K562 (cell line): ENCODE results near the gene C3AR1. TPM values are rescaled to one million over a fixed set of nuclear protein-coding genes. Genes with fewer than 3 reads are reported as not detected.
"Not testable (repeated sequence)": the region's sequence is repeated elsewhere in the genome, so short reads cannot be mapped to it uniquely, and the experiment has no call there.

Source experiments
- ATAC-seq: fragments of 200-7000 bp; cut with Tn5 transposase; 3 replicates; pipeline ENCODE4 v1.9.1; 2020; ENCODE audit warnings: moderate library complexity
- BruUV-seq: library from RNA; stranded (reverse); fragments of 400-500 nt; replicated peaks from 2 replicates; lab custom pipeline; 2021; lab: Mats Ljungman, UMichigan
- CTCF ChIA-PET: fragments of 300-600 bp; formaldehyde crosslinking; extraction: SDS; loops from one replicate; lab custom pipeline; 2021; ENCODE audit warnings: low intra/inter-chr PET ratio; lab: Yijun Ruan, JAX
- POLR2A ChIA-PET: fragments of 300-600, 350-650 bp; sonication (Branson Sonifier 250); formaldehyde crosslinking; extraction: SDS; loops from one replicate; lab custom pipeline; 2021; ENCODE audit warnings: antibody characterized with exemption, inconsistent platforms; lab: Yijun Ruan, JAX
- DNase-seq, 4 experiments: peaks; one replicate each; pipeline versions ENCODE4 v3.0.0 to v3.0.0-alpha.2; 2011 to 2018; ENCODE audit warnings: low spot score in 3 of 4, mixed read lengths in 3 of 4; ENCODE audit errors: extremely low read depth in 1 of 4
- FAIRE-seq: peaks from 2 replicates; lab custom pipeline; 2011; peaks lifted over from hg19 to GRCh38; lab: Jason Lieb, UNC
- H2AFZ ChIP-seq: 2 replicates; pipeline ENCODE4 v1.6.0; 2011; ENCODE audit warnings: low read depth, low read length, control low read depth, inconsistent platforms
- H3K27ac ChIP-seq: fragments of 200-600 bp; 3 replicates; pipeline ENCODE4 v1.8.0; 2011; ENCODE audit warnings: low read depth, mild to moderate bottlenecking, control low read depth, inconsistent platforms, low read length, moderate library complexity, mixed read lengths; ENCODE audit errors: extremely low read depth
- H3K27me3 ChIP-seq, 2 experiments: fragments of 300-600 bp in 1 of 2; 2 replicates in 1 of 2; 3 replicates in 1 of 2; pipeline versions ENCODE4 v1.6.0 to v1.8.0; 2011; ENCODE audit warnings: inconsistent platforms in 2 of 2, low read length in 2 of 2, mild to moderate bottlenecking in 1 of 2, mixed read lengths in 1 of 2, moderate library complexity in 1 of 2; ENCODE audit not compliant: control insufficient read depth in 2 of 2, insufficient read depth in 2 of 2
- H3K36me3 ChIP-seq: fragments of 300-600 bp; 3 replicates; pipeline ENCODE4 v1.8.0; 2011; ENCODE audit warnings: mild to moderate bottlenecking, low read length, inconsistent platforms; ENCODE audit not compliant: control insufficient read depth, insufficient read depth
- H3K4me1 ChIP-seq, 2 experiments: fragments of 200-600 bp in 1 of 2; replicated peaks in 1 of 2; 2 replicates in 1 of 2; 3 replicates in 1 of 2; pipeline versions ENCODE4 v1.5.1 to v1.8.0; 2011; ENCODE audit warnings: inconsistent platforms in 2 of 2, low read length in 2 of 2, mild to moderate bottlenecking in 1 of 2, mixed read lengths in 1 of 2, moderate library complexity in 1 of 2; ENCODE audit not compliant: control insufficient read depth in 2 of 2, insufficient read depth in 2 of 2
- H3K4me2 ChIP-seq: 2 replicates; pipeline ENCODE4 v1.6.1; 2011; ENCODE audit warnings: low read length, control low read depth, inconsistent platforms, mixed read lengths; ENCODE audit not compliant: insufficient read depth
- H3K4me3 ChIP-seq: fragments of 200-600 bp; sonication (generic), shearing (Covaris generic); 2 replicates; pipeline ENCODE4 v1.5.1; 2016; ENCODE audit warnings: control low read depth, inconsistent platforms
- H3K79me2 ChIP-seq: fragments of 200-600 bp; 3 replicates; pipeline ENCODE4 v1.8.0; 2011; ENCODE audit warnings: low read length, inconsistent platforms; ENCODE audit not compliant: control insufficient read depth, insufficient read depth
- H3K9ac ChIP-seq, 2 experiments: 2 replicates each; pipeline versions ENCODE4 v1.6.0 to v1.6.1; 2011; ENCODE audit warnings: low read depth in 2 of 2, low read length in 2 of 2, control low read depth in 1 of 2, inconsistent platforms in 1 of 2, mild to moderate bottlenecking in 1 of 2, mixed read lengths in 1 of 2; ENCODE audit not compliant: insufficient read depth in 1 of 2
- H3K9me1 ChIP-seq: one replicate; pipeline ENCODE4 v1.6.0; 2011; ENCODE audit warnings: inconsistent platforms, mild to moderate bottlenecking, low read length, moderate library complexity; ENCODE audit not compliant: control insufficient read depth, insufficient read depth
- H3K9me3 ChIP-seq: replicated peaks from 2 replicates; pipeline ENCODE4 v1.5.1; 2011; ENCODE audit warnings: low read depth, low read length, inconsistent platforms; ENCODE audit not compliant: control insufficient read depth, insufficient read depth
- H4K20me1 ChIP-seq: replicated peaks from 2 replicates; pipeline ENCODE4 v1.6.1; 2011; ENCODE audit warnings: low read length, inconsistent platforms, mixed read lengths; ENCODE audit not compliant: control insufficient read depth, insufficient read depth
- ATF1 ChIP-seq, 2 experiments: fragments of 450-650 bp in 1 of 2; IDR thresholded peaks; 2 replicates each; pipeline ENCODE4 v1.6.1; 2016; ENCODE audit warnings: missing compliant biosample characterization in 1 of 2, missing genetic modification characterization in 1 of 2
- CEBPG ChIP-seq, 3 experiments: fragments of 200-800 bp in 1 of 3; sonication (Bioruptor generic) in 1 of 3; sonication (generic) in 1 of 3; formaldehyde crosslinking in 1 of 3; IDR thresholded peaks in 2 of 3; conservative IDR thresholded peaks in 1 of 3; 2 replicates each; pipeline versions ENCODE4 v1.6.1 to v1.8.0; 2016 to 2022; ENCODE audit warnings: missing compliant biosample characterization in 2 of 3, missing genetic modification characterization in 2 of 3, mild to moderate bottlenecking in 1 of 3, missing genetic modification reagents in 1 of 3
- FOXA3 ChIP-seq, 2 experiments: fragments of 450-650 bp in 1 of 2; sonication (generic) in 1 of 2; formaldehyde crosslinking; IDR thresholded peaks in 1 of 2; conservative IDR thresholded peaks in 1 of 2; 2 replicates each; pipeline versions ENCODE4 v1.4.0 to v1.8.0; 2020 to 2022; ENCODE audit warnings: mild to moderate bottlenecking in 2 of 2, missing genetic modification reagents in 1 of 2
- HDAC6 ChIP-seq: IDR thresholded peaks from 2 replicates; pipeline ENCODE4 v1.6.1; 2012; ENCODE audit warnings: low read depth, mild to moderate bottlenecking, control low read depth, inconsistent platforms, low read length, moderate library complexity
- HMG20A ChIP-seq: fragments of 450-650 bp; formaldehyde crosslinking; conservative IDR thresholded peaks from 2 replicates; pipeline ENCODE4 v1.4.0; 2020; ENCODE audit warnings: mild to moderate bottlenecking, mixed read lengths
- MCM3 ChIP-seq: fragments of 450-650 bp; IDR thresholded peaks from 2 replicates; pipeline ENCODE4 v1.6.1; 2016
- MECOM ChIP-seq: fragments of 250-450 bp; sonication (Bioruptor Pico); IDR thresholded peaks from 2 replicates; pipeline ENCODE4 v1.8.0; 2022; ENCODE audit warnings: inconsistent platforms
- RCOR1 ChIP-seq, 2 experiments: IDR thresholded peaks; 2 replicates each; pipeline ENCODE4 v1.6.1; 2012; ENCODE audit warnings: low read depth in 2 of 2, low read length in 2 of 2, borderline replicate concordance in 1 of 2, improper control_type of control experiment in 1 of 2
- SETDB1 ChIP-seq: IDR thresholded peaks from one replicate; pipeline ENCODE4 v1.6.1; 2012; ENCODE audit warnings: low read length, control low read depth, inconsistent platforms
- SNIP1 ChIP-seq: fragments of 450-650 bp; IDR thresholded peaks from 2 replicates; pipeline ENCODE4 v1.7.1; 2017; ENCODE audit warnings: low read depth, mild to moderate bottlenecking
- XRCC3 ChIP-seq: fragments of 450-650 bp; IDR thresholded peaks from 2 replicates; pipeline ENCODE4 v1.6.1; 2017; ENCODE audit warnings: mild to moderate bottlenecking, moderate library complexity
- ZNF79 ChIP-seq: fragments of 250-450 bp; sonication (Bioruptor Pico); IDR thresholded peaks from 2 replicates; pipeline ENCODE4 v1.4.0; 2020; ENCODE audit warnings: low read depth, mild to moderate bottlenecking, moderate library complexity
- WGBS: fragments of 100-300 bp; shearing (Covaris generic); methylation state at CpG from one replicate; pipeline ENCODE4 v1.1.6; 2016; ENCODE audit warnings: low coverage, mixed read lengths; ENCODE audit not compliant: insufficient coverage; ENCODE audit errors: missing lambda C conversion rate; 5-methylcytosine and 5-hydroxymethylcytosine counted together
- in situ Hi-C: fragments of 300-500 bp; cut with MboI; formaldehyde crosslinking; loops from 4 replicates; pipeline ENCODE4 v1.15.0; 2018; ENCODE audit warnings: inconsistent platforms, mixed read lengths
- intact Hi-C: fragments of 100-400 bp; cut with micrococcal nuclease; formaldehyde crosslinking; loops from 2 replicates; pipeline ENCODE4 v1.14.2; 2022
- polyA plus RNA-seq, 8 experiments: library from polyadenylated mRNA; depleted of rRNA in 4 of 8; stranded (reverse) in 5 of 8; unstranded in 3 of 8; fragments of >200 nt; fragmentation: Nextera tagmentation in 2 of 8; fragmentation: Illumina TruSeq in 1 of 8; extraction: Ambion mirVana in 2 of 8; extraction: Trizol in 1 of 8; gene quantifications; 2 replicates each; pipeline versions ENCODE4 v1.2.1 to v1.2.3, GENCODE V29; 2011 to 2014; ENCODE audit warnings: inconsistent platforms in 1 of 8, missing spikeins in 1 of 8
- total RNA-seq, 7 experiments: library from RNA; depleted of rRNA in 6 of 7; stranded (reverse); fragments of >200 nt in 6 of 7; fragmentation: Illumina TruSeq in 2 of 7; extraction: Trizol in 2 of 7; gene quantifications; 2 replicates each; pipeline versions ENCODE4 v1.2.1 to v1.2.3, GENCODE V29; 2011 to 2021; ENCODE audit warnings: low replicate concordance in 1 of 7
- TF ChIP-seq, protein P1 (sequence below): fragments of 450-650 bp; IDR thresholded peaks from 2 replicates; pipeline ENCODE4 v1.7.1; 2018; ENCODE audit warnings: mild to moderate bottlenecking, low read depth; ENCODE audit not compliant: partially characterized antibody
- TF ChIP-seq, protein P2 (sequence below): sonication (generic); formaldehyde crosslinking; IDR thresholded peaks from 2 replicates; pipeline ENCODE4 v1.8.0; 2022; ENCODE audit warnings: mild to moderate bottlenecking, missing genetic modification reagents

The C3AR1 gene
- total and polyA plus RNA-seq, 9 of the 15 experiments (the other 6 are each of a cell fraction or from before 2014, with no cell fraction given) = 2.2 to 12.9 (median 5.3) TPM

DNA sequence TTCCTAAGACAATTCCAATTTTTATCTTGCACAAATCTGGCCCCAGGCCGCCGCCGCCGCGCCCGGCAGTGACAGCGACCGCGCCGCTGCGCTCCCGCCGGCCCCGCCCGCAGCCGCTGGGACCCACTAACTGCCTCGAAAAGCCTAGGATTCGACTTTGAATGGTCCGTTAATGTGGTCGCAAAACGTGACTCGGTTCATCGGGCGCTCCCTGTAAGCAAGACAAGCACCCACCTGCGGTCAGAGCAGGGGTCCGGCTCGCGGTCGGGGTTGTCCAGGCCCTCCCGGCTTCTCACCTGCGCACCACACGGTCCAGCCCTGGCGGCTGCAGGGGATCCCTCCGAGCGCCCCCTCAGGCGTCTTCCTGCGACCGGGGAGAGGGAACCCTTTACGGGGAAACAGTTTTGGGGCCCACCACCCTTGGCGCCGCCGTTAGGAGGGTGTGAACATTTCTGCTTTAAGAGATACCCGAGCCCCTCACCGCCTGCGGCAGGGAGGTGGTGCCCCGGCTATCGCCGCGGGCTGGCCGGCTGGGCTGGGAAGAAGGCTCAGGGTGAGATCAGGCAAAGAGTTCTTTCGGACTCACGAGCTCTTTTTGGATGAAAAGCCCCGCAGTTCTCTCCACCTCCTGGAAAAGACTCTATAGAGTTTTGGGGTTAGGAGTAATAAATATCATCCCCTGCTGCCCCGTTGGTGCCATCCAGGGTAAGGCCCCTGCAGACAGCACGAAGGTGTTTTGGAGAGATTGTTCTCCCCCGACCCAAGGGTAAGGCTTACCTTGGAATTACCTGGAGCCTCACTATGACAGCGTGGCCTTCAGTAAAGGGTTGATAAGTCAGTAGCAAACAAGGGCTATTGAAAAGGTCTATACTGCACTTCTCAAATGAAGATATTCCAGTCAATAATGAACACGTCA, 47.2 kb downstream of the C3AR1 start (continued):
- TF ChIP-seq, protein P1, sequence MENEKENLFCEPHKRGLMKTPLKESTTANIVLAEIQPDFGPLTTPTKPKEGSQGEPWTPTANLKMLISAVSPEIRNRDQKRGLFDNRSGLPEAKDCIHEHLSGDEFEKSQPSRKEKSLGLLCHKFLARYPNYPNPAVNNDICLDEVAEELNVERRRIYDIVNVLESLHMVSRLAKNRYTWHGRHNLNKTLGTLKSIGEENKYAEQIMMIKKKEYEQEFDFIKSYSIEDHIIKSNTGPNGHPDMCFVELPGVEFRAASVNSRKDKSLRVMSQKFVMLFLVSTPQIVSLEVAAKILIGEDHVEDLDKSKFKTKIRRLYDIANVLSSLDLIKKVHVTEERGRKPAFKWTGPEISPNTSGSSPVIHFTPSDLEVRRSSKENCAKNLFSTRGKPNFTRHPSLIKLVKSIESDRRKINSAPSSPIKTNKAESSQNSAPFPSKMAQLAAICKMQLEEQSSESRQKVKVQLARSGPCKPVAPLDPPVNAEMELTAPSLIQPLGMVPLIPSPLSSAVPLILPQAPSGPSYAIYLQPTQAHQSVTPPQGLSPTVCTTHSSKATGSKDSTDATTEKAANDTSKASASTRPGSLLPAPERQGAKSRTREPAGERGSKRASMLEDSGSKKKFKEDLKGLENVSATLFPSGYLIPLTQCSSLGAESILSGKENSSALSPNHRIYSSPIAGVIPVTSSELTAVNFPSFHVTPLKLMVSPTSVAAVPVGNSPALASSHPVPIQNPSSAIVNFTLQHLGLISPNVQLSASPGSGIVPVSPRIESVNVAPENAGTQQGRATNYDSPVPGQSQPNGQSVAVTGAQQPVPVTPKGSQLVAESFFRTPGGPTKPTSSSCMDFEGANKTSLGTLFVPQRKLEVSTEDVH = no peak
- no peak for TF ChIP-seq XRCC3
- TF ChIP-seq, protein P2, sequence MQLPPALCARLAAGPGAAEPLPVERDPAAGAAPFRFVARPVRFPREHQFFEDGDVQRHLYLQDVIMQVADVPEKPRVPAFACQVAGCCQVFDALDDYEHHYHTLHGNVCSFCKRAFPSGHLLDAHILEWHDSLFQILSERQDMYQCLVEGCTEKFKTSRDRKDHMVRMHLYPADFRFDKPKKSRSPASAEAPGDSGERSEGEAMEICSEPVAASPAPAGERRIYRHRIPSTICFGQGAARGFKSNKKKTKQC = no peak
- peak; percentile 74 for TF ChIP-seq SNIP1
- TF ChIP-seq ATF1 (CRISPR knock-in tag; IDR thresholded peaks at IDR 0.05) = no peak
- no peak for TF ChIP-seq ATF1 (tag; IDR thresholded peaks at IDR 0.05)
- no peak for TF ChIP-seq ZNF79 (CRISPR knock-in tag)
- no peak for TF ChIP-seq MECOM (CRISPR knock-in tag)
- TF ChIP-seq HMG20A (CRISPR knock-in tag) = no peak
- no peak for TF ChIP-seq RCOR1 (IDR thresholded peaks at IDR 0.05; ENCODE audit: borderline replicate concordance in 1 of 2, low read depth in 2 of 2, low read length in 2 of 2)
- TF ChIP-seq MCM3 = no peak
- no peak for TF ChIP-seq CEBPG (CRISPR knock-in tag; IDR thresholded peaks at IDR 0.05)
- TF ChIP-seq CEBPG (tag; conservative IDR thresholded peaks at IDR 0.05 in 1 of 2, IDR thresholded peaks at IDR 0.05 in 1 of 2) = no peak
- TF ChIP-seq HDAC6 = no peak
- no peak for TF ChIP-seq SETDB1
- TF ChIP-seq FOXA3 (CRISPR knock-in tag; conservative IDR thresholded peaks at IDR 0.05 in 1 of 2, IDR thresholded peaks at IDR 0.05 in 1 of 2) = no peak

DNA sequence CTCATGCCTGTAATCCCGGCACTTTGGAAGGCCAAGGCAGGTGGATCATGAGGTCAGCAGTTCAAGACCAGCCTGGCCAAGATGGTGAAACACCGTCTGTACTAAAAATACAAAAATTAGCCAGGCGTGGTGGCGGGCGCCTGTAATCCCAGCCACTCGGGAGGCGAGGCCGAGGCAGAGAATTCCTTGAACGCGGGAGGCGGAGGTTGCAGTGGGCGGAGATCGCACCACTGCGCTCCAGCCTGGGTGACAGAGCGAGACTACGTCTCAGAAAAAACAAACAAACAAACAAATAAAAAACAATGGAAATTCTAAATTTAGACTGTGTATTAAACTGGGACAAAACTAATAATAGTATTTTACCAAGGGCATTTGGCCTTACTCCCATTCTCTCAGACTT, 47.9 kb downstream of the C3AR1 start:
- H3K9me1 ChIP-seq, H3K9me3 ChIP-seq, BruUV-seq, in situ Hi-C loops, FAIRE-seq, POLR2A ChIA-PET, H2AFZ ChIP-seq, DNase-seq, H3K36me3 ChIP-seq, H3K27ac ChIP-seq, CTCF ChIA-PET, H4K20me1 ChIP-seq, H3K27me3 ChIP-seq, H3K79me2 ChIP-seq, intact Hi-C loops, ATAC-seq, H3K4me3 ChIP-seq, H3K9ac ChIP-seq: not testable (repeated sequence)
- peaks cover 2 to 13% of the 10 kb centered on the region in 2 experiments; a peak in 2 of 5 replicates for H3K4me1 ChIP-seq
- WGBS = 43% methylated on average over 6 of the region's 16 CpGs
- H3K4me2 ChIP-seq = peak overlapping the region; percentile 58; the same call in 1 of the 2 replicates
